ENCODE data around the gene KIF5C.
"Not testable (repeated sequence)": the region's sequence is repeated elsewhere in the genome, so short reads cannot be mapped to it uniquely, and the experiment has no call there.

The KIF5C gene

DNA sequence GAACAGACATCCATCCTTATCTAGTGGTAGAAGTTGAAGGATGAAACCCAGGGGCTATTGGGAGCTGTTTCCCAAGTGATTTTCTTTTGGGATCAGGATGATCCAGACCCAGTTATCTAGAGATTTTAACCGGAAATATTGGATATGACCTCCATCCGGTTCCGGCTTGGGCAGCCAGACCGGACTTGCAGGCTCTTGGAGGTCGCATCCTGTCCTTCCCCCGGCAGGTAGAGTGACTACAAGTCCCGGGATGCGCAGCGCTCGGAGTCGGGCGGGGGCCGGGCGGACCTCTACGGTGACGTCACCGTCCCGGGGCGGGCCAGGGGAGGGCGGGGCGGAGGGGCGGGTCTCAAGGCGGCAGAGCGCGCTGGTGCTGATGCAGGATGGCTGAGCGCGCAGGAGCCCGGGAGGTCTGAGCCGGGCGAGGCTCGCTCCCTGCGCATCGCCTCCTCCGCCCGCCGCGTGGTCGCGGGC lies at the start of gene KIF5C:
Gene KIF5C, plus strand, starts transcription at position 360 of the 474 bp plus-strand sequence. CDS start 391 bp downstream, outside the sequence.
- DNase-seq (ENCODE audit: low read depth in 3 of 3): peak; percentile 79 to 89 (median 84)

DNA sequence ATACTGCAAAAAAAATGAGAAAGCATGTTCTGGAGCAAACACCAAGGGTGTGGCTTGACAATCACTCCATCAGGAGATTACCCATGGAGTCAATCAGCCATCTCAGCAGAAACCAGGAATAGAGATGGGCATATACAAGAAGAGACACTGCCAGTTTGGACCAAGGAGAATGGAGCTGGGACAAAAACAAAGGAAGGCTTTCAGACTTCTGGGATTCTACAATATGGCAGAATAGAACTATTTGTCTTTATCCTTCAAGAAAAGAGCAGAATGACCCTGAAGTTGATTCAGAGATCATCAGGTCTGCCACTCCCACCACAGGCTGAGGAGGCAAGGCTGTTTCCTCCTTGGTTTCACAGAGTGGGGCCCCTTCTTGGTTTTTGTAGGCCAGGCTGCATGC lies 48.2 kb upstream of the KIF5C start:
- DNase-seq (ENCODE audit: low read depth in 3 of 3): no peak

DNA sequence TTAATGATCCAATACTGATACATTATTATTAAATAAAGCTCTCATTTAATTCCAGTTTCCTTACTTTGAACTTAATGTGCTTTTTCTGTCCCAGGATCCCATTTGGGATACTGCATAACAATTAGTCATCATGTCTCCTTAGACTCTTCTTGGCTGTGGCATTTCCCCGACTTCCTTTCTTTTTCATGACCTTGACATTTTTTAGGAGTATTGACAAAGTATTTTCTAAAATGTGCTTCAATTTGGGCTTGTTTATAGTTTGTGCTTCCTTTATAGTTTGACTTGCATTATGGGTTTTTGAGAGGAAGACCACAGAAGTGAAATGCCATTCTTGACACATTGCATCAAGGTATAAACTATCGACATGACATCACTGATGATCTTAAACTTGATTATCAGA lies 46.1 kb upstream of the KIF5C start:
- DNase-seq (ENCODE audit: low read depth in 3 of 3): no peak

DNA sequence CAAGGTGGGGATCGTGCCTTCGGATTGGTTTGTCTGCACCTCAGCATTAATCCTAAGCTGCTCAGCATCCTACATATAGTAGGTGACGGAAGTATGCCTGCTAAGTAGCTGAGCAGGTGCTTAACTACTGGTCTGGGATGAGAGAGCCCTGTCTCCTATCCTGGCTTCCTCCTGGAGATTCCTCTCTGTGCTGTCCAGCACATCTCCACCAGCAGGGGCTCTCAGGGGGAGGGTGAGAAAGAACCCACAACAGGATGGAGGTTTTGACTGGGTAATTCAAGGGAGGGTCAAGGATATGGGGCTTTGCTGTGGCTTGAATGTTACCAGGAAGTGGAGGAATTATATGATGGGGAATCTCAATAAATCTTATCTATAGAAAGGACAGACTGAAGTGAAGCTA lies 45.4 kb upstream of the KIF5C start:
- no peak for DNase-seq (ENCODE audit: low read depth in 3 of 3)

DNA sequence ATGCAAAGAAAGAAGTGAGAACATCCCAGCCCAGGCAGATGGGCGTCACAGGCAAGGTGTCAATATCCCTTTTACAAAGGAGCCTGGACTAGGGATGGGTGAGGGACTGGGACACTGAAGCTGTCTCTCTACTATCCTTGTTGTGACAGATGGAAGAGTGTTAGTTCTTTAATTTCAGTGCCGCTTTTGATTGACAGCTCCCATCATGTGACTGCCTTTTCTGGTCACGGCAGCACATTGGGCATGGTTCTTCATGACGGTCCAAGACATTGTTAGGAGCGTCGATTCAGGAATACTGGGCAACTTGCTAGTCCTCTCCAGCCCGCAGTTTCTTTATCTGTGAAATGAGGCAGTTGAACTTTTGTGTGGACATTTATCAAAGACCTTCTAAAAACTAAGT lies 42.4 kb upstream of the KIF5C start:
- no peak for DNase-seq (ENCODE audit: low read depth in 3 of 3)

DNA sequence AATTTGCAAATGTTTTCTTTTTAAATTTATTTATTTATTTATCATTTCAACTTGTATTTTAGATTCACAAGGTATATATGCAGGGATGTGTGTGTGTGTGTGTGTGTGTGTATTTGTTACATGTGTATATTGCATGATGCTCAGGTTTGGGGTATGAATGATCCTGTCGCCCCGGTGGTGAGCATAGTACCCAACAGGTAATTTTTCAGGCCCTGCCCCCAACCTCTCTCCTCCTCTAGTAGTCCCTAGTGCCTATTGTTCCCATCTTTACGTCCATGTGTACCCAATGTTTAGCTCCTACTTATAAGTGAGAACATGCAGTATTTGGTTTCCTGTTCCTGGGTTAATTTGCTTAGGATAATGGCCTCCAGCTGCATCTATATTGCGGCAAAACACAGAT lies 33.0 kb upstream of the KIF5C start:
- DNase-seq (ENCODE audit: low read depth in 3 of 3): no peak

DNA sequence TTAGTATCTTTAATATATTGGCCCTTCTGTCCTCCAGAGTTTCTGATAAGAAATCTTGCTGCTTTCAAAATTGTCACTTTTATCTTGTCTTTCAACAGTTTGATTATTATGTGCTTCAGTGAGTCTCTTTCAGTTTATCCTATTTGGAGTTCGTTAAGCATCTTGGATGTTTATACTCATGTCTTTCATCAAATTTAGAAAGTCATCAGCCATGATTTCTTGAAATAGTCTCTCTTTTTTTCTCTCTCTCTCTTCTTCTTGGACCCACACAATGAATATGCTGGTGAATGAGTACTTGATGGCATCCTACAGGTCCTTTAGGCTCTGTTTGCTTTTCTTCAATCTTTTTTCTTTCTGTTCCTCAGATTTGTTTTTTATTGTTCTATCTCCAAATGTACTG lies 26.9 kb upstream of the KIF5C start:
- DNase-seq (ENCODE audit: low read depth in 3 of 3): no peak

DNA sequence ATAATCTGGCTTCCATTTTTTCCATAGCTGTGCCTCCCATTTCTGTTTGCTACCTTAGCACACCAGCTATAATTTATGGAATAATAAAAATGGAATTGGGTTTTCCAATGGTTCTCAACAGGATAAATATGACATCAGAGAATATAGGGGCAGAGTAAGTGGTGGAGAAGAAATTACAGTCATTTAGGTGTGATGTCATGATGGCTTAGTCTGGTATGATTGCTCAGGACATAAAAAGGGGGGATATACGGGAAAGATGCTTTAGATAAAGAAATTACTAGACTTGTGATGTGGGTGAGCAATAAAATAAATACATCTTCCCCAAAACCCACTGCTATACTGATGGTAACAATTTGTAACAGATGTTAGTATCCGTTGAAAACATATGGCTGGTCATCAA lies 21.6 kb upstream of the KIF5C start:
- DNase-seq (ENCODE audit: low read depth in 3 of 3): no peak

DNA sequence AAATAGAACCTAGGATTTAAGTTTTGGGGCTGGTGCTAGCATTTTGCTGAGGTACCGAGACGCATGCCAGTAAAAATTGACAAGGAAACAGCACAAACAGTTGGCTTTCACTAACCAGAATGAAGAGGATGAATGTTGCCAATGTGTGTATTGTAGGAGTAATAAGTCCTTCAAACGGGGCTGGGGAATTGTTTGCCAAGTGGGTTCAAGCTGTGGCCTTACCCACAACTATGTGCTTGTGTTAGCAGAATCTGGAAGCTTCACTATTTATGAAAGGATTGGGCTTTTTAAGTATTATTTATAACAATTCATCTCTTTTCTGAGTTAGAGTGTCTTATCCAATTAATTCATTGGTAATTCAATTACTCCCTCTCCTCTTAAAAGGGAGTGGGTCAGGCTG lies 15.0 kb upstream of the KIF5C start:
- no peak for DNase-seq (ENCODE audit: low read depth in 3 of 3)

DNA sequence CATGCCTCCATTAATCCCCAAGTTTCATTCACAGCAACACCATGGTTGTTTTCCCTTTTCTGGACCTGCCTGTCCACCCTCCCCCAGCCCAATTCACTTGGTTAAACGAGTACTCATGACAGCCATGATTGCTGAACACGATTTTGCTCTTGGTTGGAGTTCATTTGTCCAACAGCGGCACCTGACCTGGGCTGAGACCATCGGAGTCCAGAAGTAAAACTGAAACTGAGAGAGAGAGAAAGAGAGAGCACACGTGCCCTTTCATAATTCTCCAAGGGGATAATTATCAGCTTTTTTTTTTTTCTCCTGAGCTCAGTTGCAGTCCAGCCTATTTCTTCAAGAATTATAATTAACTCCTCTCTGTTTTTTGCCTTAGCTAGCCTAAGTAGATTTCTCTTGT lies 13.7 kb upstream of the KIF5C start:
- DNase-seq (ENCODE audit: low read depth in 3 of 3): no peak

DNA sequence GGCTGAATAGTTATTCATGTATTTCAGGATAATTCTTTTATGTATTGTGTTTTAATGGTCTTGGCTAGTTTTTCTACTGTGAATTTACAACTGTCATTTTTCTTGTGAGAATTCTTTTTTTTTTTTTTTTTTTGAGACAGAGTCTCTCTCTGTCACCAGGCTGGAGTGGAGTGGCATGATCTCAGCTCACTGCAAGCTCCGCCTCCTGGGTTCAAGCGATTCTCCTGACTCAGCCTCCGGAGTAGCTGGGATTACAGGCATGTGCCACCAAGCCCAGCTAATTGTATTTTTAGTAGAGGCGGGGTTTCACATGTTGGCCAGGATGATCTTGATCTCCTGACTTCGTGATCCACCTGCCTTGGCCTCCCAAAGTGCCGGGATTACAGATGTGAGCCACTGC lies 12.5 kb upstream of the KIF5C start:
- DNase-seq (ENCODE audit: low read depth in 3 of 3): not testable (repeated sequence)

DNA sequence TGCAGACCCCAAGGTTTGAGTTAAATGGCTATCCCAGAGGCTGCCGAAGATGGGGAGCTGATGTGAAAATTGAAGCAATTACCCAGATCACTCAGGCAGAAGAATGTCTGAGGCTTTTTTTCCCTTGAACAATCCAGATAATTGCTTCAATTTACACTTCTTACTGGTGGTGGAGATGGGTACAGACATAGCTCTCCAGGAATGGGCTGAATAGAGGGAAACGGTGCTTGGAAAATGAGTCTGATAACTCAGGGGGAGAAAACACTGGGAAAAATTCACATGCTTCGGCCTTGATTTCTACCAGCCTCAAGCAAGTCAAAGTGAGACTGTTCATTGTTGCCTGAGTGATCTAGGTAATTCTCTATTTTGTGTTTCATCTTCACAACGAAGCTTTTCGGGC lies 9.5 kb upstream of the KIF5C start:
- DNase-seq (ENCODE audit: low read depth in 3 of 3): no peak

DNA sequence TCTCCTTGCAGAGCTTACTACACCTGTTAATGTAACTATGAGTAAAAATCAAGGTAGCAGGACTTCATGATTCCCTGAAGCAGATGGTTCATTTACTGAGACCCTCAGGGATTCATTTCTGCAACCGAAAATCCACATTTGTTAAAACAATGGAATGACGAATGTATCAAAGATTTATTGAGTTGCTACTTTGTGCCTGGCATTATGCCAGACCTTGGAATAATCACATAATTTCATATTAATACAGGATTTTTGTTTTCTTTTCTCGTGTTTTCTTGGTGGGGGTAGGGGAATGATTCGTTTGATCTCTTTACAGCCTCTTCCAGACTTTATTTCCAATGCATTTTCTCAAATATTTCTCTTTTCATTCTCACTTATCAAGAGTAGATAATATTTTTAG lies 8.9 kb upstream of the KIF5C start:
- no peak for DNase-seq (ENCODE audit: low read depth in 3 of 3)

DNA sequence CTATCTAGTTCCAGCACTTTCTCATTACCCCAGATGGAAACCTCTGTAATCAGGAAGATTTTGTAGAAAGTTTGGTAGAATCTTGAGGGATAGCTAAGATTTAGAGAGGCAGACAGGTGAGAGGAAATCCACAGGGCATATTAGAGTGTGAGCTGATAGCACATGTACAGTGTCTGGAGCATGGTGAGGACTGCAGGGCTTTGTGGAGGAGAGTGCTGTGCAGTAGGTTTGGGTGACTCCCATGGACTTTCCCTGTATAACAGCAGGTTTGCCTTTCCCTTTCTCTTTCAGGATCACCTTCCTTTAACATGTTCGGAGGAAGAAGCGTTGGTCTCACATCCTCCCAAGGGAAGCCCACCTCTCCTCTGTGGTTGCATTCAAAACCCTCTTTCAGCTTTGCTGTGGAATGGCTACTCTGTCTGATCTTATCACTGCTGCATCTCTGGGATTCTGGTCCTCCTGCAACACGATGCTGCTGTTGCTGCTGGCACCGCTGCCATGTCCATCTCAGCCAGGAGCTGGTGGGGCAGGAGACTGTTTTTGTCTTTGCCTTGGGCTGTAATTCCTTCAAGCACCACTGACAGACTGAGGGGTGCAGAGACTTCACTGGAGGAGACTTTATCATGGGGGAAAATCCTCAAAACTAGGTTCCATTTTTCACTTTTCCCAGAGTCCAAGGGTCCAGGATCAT lies 7.8 kb upstream of the KIF5C start:
- DNase-seq (ENCODE audit: low read depth in 3 of 3): no peak

DNA sequence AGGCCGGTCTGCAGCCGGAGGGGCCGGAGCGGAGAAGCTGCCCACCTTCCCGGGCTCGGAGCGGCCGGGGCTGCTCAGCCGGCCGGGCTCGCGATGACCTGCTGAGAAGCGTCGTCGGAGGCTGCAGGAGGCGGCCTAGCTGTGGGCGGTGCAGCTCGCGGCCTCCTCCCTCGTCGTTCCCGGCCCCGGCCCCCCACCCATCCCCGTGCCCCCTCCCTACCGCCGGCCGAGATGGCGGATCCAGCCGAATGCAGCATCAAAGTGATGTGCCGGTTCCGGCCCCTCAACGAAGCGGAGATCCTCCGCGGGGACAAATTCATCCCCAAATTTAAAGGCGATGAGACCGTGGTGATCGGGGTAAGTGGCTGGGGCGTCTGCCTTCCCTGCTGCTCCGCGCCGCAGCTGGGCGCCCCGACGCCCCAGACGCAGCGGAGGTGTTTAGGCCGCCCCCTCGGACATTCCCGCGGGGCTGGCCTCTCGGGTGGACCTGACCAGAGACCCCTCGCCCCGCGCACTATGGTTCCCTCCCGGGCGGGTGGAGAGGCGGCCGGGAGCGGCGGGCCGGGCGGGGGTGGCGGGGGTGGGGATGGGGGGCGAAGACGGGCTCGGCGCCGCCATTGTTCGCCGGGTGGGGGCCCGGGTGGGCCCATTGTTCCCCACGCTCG lies 492 bp downstream of the KIF5C start:
- peak in 1 of 3 experiments; percentile 4 for DNase-seq (ENCODE audit: low read depth in 3 of 3)

DNA sequence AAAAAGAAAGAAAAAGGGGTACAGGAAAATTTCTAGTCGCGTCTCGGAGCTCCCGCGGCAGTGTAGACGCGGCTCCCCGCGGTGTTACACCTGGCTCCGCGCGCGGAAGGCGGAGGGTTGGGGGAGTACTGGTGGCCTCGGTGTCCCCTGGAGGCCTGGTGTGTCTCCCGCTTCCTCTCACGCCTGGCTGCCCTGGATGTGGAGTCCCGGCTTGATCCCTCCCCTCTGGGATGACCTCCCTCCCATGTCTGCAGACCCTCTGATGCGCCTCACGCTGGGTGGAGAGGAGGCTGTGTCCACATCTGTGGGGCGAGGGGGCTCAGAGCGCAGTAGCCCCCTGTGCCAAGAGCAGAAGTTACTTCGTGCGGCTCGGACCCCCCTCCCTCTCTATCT lies 1.2 kb downstream of the KIF5C start:
- peak in 1 of 3 experiments; percentile 10 for DNase-seq (ENCODE audit: low read depth in 3 of 3)

DNA sequence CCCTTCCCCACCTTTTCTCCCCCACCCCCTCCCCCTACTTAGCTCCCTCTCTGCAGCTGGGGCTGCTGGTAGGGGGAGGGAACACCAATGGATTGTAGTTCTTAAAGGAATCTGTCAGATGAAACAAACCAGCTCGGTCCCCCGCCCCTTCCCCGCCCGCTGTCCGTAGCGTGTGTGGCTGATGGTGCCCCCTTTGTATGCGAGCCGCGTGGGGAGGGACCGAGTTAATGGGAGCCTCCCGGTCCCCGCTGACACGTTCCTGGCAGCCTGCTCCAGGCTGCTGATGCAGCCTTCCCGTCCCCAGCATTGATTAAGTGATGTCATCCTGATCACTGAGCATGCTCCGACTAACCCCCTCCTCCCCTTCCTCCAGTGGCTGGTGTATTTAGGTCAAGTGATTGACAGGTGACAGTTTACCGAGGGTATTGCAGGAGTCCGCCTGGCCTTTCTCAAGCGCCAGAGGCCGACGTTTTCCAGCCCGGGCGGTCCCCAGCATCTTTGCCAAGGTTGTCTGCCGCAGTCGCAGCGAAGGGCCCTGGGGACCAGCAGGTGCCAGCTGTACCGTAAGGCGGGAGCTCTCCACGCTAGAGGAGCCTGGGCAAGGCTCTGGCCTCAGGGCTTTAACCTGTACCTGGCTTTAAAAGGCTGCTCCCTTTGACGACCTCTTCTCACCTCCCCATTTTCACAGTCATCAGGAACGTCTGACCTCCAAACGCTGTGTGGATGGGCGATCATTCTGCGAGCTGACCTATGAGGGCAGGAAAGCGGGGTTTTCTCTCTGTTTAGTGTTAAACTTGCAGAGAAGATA lies 1.8 kb downstream of the KIF5C start:
- DNase-seq (ENCODE audit: low read depth in 3 of 3): peak in 2 of 3 experiments; percentile 20 to 47

DNA sequence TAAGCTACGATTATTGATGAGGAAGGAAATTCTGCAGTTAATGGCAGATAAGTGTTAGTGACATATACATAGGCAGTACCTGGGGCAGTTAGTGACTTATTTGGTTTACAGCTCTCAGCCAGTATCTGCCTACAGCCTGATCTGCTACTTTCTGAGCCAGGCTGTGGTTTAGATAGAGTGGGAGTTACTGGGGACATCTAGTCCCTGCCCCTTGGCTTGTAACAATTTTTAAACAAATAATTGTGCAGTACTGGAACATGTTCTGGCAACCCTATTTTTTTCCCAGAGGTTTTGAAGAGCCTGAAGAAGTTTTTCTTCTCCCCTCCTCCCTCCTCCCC lies 2.3 kb downstream of the KIF5C start:
- DNase-seq (ENCODE audit: low read depth in 3 of 3): no peak

DNA sequence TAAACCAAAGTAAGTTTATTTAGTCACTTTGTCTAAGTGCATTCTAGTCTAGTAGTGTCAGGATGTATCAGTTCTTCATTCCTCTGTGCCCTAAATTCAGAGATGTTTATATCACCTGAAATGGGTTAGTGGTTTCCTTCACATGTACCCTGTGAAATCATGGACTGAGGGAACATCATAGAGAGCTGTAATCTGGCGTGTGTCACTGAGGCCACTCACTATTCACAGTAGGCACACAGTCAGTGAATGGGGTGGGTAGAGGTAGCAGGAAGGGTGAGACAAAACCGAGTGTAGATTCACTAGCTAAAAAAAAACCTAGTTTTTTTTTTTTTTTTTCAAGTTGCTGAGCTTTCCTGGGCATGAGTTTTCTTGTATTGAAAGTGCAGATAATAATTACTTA lies 5.6 kb downstream of the KIF5C start:
- DNase-seq (ENCODE audit: low read depth in 3 of 3): no peak

DNA sequence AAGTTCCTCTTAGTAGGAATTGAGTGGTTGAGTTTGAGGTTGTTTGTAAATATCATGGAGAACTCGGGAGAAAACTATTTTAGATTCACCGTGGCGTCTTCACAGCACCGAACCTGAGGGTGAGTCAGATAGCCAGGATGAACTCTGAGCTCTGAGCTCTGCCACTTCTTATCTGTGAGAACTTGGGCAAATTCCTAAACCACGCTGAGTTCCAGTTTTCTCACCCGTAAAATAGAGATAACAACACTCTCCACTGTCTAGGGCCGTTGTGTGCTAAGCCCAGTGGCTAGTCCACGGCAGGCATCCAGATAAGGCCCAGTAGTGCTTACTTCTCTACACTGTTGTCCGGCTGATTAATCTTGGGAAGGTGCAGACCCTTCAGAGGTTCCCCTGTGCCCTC lies 7.0 kb downstream of the KIF5C start:
- no peak for DNase-seq (ENCODE audit: low read depth in 3 of 3)

DNA sequence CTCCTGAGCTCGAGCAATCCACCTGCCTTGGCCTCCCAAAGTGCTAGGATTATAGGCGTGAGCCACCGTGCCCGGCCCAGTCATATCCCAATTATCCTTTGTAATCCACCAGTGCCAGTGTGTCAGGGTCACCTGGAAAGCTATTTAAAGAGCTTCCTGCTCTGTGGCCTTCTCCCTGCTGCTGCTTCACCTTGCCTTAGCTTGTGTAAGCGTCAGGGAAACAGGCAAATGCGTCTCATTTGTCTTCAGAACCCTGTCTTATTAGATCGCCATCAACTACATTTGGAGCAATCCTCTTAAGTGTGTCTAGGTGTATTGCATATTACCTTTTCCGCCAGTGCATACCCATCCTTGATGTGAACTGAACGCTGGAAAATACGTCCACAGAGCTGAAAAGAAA lies 10.2 kb downstream of the KIF5C start:
- no peak for DNase-seq (ENCODE audit: low read depth in 3 of 3)

DNA sequence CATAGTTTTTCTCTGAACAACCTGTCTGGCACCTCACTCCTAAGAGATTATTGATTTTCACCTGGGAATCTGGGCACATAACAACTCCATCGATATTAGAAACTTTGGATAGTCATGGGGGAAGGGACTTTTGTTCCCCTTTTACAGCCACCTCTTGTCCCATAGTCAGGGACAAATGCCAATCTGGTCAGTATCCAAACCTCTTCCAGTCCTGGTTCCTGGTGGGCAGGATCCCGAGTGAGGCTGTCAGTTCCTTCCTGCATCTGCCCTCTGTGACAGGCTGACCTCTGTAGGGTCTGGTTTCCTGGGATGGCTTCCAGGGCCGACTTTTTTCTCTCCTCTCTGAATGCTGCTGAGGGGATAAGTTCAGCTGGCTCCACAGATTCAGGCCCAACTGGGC lies 11.0 kb downstream of the KIF5C start:
- DNase-seq (ENCODE audit: low read depth in 3 of 3): no peak

Measured in stimulated activated CD4-positive, alpha-beta T cell treated with anti-CD3 and anti-CD28 coated beads, TNF-alpha, amount 100 ng/mL, for 24 hours (primary cell).